ENCODE data around the gene CHD5. TPM values are rescaled to one million over a fixed set of nuclear protein-coding genes. Genes with fewer than 3 reads are reported as not detected.

Gene CHD5
- total and polyA plus RNA-seq, 2 of the 13 experiments (the other 11 are each of a cell fraction or from before 2014, with no cell fraction given): 0.02 to 0.21 TPM

- Histone ChIP-seq H3K27me3 (ENCODE audit: control insufficient read depth in 1 of 2, insufficient read depth in 2 of 2, low read length in 2 of 2) (no peaks in the 10 kb centered on the region), H3K9ac (ENCODE audit: insufficient read depth, low read depth, low read length) (no peak overlapping the region), H3K4me1 (ENCODE audit: insufficient read depth, low read length) (no peaks in the 10 kb centered on the region), H3K36me3 (replicated peaks in 1 of 2; ENCODE audit: control insufficient read depth in 1 of 2, insufficient read depth in 2 of 2, low read length in 2 of 2) (no peaks in the 10 kb centered on the region), H3K4me3 (replicated peaks in 1 of 3; ENCODE audit: insufficient read depth in 1 of 3, low read depth in 2 of 3, low read length in 3 of 3) (no peak overlapping the region), H3K9me3 (ENCODE audit: low read length) (no peaks in the 10 kb centered on the region), H4K20me1 (ENCODE audit: insufficient read depth, low read length) (no peaks in the 10 kb centered on the region), H2AFZ (ENCODE audit: low read length) (no peak overlapping the region), H3K27ac (ENCODE audit: extremely low read length, insufficient read depth, low read length) (no peak overlapping the region), H3K4me2 (ENCODE audit: low read depth, low read length) (no peak overlapping the region), H3K79me2 (ENCODE audit: insufficient read depth, low read length) (no peaks in the 10 kb centered on the region)
- POLR2A ChIA-PET: no interaction called here
- DNase-seq (ENCODE audit: low spot score) (no peak), ATAC-seq (no peak), FAIRE-seq (no peak)
- BruUV-seq (replicated peaks): no TSS peak
- intact Hi-C loops (cut with micrococcal nuclease; ENCODE audit: unreplicated experiment): no loop called here
- TF ChIP-seq ZBTB49 (CRISPR knock-in tag; IDR thresholded peaks at IDR 0.05; ENCODE audit: borderline replicate concordance) (no peak), IRF2 (CRISPR knock-in tag; IDR thresholded peaks at IDR 0.05) (no peak), FOXK1 (CRISPR knock-in tag; IDR thresholded peaks at IDR 0.05; ENCODE audit: borderline replicate concordance, low read depth) (no peak), ZNF749 (CRISPR knock-in tag; IDR thresholded peaks at IDR 0.05; ENCODE audit: borderline replicate concordance) (no peak)
- CTCF ChIA-PET (ENCODE audit: low intra/inter-chr PET ratio, low total read pairs): no interaction called here
- WGBS (ENCODE audit: low lambda C conversion rate): 72% methylated on average over 10 of the region's 10 CpGs
- in situ Hi-C loops (cut with HindIII; ENCODE audit: extremely low pct_ligation_motif_present, low pct_unique_long_range_greater_than_20kb): no loop called here
Measured at GRCh38 chr1:6093071-6093470, 87.0 kb downstream of the CHD5 start.

- H3K9me3 ChIP-seq (ENCODE audit: low read length): no peaks in the 10 kb centered on the region
- H3K36me3 ChIP-seq (replicated peaks in 1 of 2; ENCODE audit: control insufficient read depth in 1 of 2, insufficient read depth in 2 of 2, low read length in 2 of 2): no peaks in the 10 kb centered on the region
- H3K27ac ChIP-seq (ENCODE audit: extremely low read length, insufficient read depth, low read length): no peak overlapping the region
- no peak overlapping the region for H3K9ac ChIP-seq (ENCODE audit: insufficient read depth, low read depth, low read length)
- H4K20me1 ChIP-seq (ENCODE audit: insufficient read depth, low read length): no peaks in the 10 kb centered on the region
- H2AFZ ChIP-seq (ENCODE audit: low read length): no peak overlapping the region
- POLR2A ChIA-PET: no interaction called here
- no peak; the same call in 2 of the 3 replicates for ATAC-seq
- H3K79me2 ChIP-seq (ENCODE audit: insufficient read depth, low read length): no peaks in the 10 kb centered on the region
- H3K27me3 ChIP-seq (ENCODE audit: control insufficient read depth in 1 of 2, insufficient read depth in 2 of 2, low read length in 2 of 2): no peaks in the 10 kb centered on the region
- CTCF ChIA-PET (ENCODE audit: low intra/inter-chr PET ratio, low total read pairs): no interaction called here
- in situ Hi-C loops (cut with HindIII; ENCODE audit: extremely low pct_ligation_motif_present, low pct_unique_long_range_greater_than_20kb) (no loop called here), intact Hi-C loops (cut with micrococcal nuclease; ENCODE audit: unreplicated experiment) (no loop called here)
- no peak for DNase-seq (ENCODE audit: low spot score)
- no peak overlapping the region for H3K4me3 ChIP-seq (replicated peaks in 1 of 3; ENCODE audit: insufficient read depth in 1 of 3, low read depth in 2 of 3, low read length in 3 of 3)
- FAIRE-seq: no peak
- no peak overlapping the region for H3K4me2 ChIP-seq (ENCODE audit: low read depth, low read length)
- no TSS peak for BruUV-seq (replicated peaks)
- H3K4me1 ChIP-seq (ENCODE audit: insufficient read depth, low read length): no peaks in the 10 kb centered on the region
- 56% methylated on average over 4 of the region's 10 CpGs for WGBS (ENCODE audit: low lambda C conversion rate)
- no peak for TF ChIP-seq THYN1 (CRISPR knock-in tag; IDR thresholded peaks at IDR 0.05; ENCODE audit: borderline replicate concordance, low read depth)
- TF ChIP-seq ZNF574 (CRISPR knock-in tag; IDR thresholded peaks at IDR 0.05): no peak
- no peak for TF ChIP-seq SNAI1 (CRISPR knock-in tag; IDR thresholded peaks at IDR 0.05; ENCODE audit: borderline replicate concordance)
- no peak for TF ChIP-seq TARDBP (CRISPR knock-in tag; IDR thresholded peaks at IDR 0.05)
- TF ChIP-seq KLF9 (CRISPR knock-in tag; IDR thresholded peaks at IDR 0.05; ENCODE audit: low read depth): no peak
- no peak for TF ChIP-seq KDM1A (CRISPR knock-in tag; IDR thresholded peaks at IDR 0.05)
- no peak for TF ChIP-seq CEBPZ (IDR thresholded peaks at IDR 0.05; ENCODE audit: low read length)
Measured at GRCh38 chr1:6092211-6092610, 87.9 kb downstream of the CHD5 start.

Data from HepG2 (cell line).